Panc1 (cell line): ENCODE results near the gene XNDC1N.

Source experiments
- POLR2AphosphoS5 ChIP-seq: IDR thresholded peaks from 2 replicates; pipeline ENCODE4 v1.6.1; 2012; ENCODE audit warnings: mild to moderate bottlenecking, low read depth, low read length, moderate library complexity
- SIN3A ChIP-seq: IDR thresholded peaks from 2 replicates; pipeline ENCODE4 v1.6.1; 2012; ENCODE audit warnings: low read depth, mild to moderate bottlenecking, low read length, moderate library complexity, borderline replicate concordance; ENCODE audit not compliant: insufficient read depth
- TF ChIP-seq, protein P1 (sequence below): fragments of 450-650 bp; IDR thresholded peaks from 2 replicates; pipeline ENCODE4 v1.5.1; 2017; ENCODE audit warnings: mild to moderate bottlenecking

DNA sequence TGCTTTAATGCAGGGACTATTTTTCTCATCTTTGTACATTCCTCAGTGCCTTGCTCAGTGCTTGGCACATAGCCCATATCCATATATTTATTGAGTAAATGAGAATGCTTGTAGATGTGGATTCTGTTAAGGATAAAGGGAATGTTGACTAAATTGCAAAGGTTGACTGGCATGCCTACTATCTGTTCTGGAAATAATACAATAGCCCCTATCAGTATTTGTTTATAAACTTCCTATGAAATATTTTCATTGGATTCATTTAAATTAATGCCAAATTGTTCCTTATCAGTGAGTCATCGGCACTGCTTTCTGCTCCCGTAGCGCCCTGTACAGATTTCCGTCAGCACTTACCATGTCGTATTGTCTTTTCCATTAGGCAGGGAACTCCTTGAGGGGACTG lies 8.4 kb upstream of the XNDC1N start:
- TF ChIP-seq, protein P1, sequence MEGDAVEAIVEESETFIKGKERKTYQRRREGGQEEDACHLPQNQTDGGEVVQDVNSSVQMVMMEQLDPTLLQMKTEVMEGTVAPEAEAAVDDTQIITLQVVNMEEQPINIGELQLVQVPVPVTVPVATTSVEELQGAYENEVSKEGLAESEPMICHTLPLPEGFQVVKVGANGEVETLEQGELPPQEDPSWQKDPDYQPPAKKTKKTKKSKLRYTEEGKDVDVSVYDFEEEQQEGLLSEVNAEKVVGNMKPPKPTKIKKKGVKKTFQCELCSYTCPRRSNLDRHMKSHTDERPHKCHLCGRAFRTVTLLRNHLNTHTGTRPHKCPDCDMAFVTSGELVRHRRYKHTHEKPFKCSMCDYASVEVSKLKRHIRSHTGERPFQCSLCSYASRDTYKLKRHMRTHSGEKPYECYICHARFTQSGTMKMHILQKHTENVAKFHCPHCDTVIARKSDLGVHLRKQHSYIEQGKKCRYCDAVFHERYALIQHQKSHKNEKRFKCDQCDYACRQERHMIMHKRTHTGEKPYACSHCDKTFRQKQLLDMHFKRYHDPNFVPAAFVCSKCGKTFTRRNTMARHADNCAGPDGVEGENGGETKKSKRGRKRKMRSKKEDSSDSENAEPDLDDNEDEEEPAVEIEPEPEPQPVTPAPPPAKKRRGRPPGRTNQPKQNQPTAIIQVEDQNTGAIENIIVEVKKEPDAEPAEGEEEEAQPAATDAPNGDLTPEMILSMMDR, result no peak
- TF ChIP-seq SIN3A (no peak), POLR2AphosphoS5 (no peak)
